A673 (cell line): ENCODE measurements around the gene WSCD2.

Experiments used
- EZH2 ChIP-seq: fragments of 200-600 bp; sonication (generic); IDR thresholded peaks from 2 replicates; pipeline ENCODE4 v1.6.1; 2017; ENCODE audit warnings: borderline replicate concordance, low read depth, mild to moderate bottlenecking, mixed read lengths, antibody characterized with exemption, low read length; ENCODE audit not compliant: poor library complexity, severe bottlenecking
- TF ChIP-seq, protein P1 (sequence below): fragments of 300-800, 200-600 bp; sonication (generic); conservative IDR thresholded peaks from 2 replicates; pipeline ENCODE4 v1.5.1; 2017; ENCODE audit warnings: low read depth, mild to moderate bottlenecking, antibody characterized with exemption, low read length, moderate library complexity, mixed read lengths

DNA sequence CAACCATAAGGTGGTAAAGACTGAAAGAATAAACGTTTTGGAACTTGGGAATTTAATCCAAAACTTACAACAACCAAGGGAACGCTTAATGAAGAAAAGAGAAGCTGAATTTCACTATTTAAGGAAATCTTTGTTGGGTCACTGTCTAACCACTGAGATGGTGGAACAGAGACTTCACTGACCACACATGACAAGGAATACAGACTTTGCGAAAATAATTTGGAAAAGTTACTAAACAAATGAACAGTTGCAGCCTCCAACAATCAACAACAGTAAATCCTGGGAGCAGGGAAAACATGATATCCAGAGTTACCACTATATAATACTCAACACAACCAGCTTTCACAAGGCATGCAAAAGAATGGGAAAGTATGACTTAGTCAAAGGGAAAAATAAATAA, 131.0 kb downstream of the WSCD2 start:
- TF ChIP-seq, protein P1, sequence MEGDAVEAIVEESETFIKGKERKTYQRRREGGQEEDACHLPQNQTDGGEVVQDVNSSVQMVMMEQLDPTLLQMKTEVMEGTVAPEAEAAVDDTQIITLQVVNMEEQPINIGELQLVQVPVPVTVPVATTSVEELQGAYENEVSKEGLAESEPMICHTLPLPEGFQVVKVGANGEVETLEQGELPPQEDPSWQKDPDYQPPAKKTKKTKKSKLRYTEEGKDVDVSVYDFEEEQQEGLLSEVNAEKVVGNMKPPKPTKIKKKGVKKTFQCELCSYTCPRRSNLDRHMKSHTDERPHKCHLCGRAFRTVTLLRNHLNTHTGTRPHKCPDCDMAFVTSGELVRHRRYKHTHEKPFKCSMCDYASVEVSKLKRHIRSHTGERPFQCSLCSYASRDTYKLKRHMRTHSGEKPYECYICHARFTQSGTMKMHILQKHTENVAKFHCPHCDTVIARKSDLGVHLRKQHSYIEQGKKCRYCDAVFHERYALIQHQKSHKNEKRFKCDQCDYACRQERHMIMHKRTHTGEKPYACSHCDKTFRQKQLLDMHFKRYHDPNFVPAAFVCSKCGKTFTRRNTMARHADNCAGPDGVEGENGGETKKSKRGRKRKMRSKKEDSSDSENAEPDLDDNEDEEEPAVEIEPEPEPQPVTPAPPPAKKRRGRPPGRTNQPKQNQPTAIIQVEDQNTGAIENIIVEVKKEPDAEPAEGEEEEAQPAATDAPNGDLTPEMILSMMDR, result no peak
- no peak for TF ChIP-seq EZH2
